SK-N-SH treated with all-trans-retinoic acid at 6 μM for 48 hours (cell line): ENCODE measurements around the gene ASB7.

Experiments used
- ARNTL ChIP-seq: fragments of 450-650 bp; formaldehyde crosslinking; IDR thresholded peaks from 2 replicates; pipeline ENCODE4 v1.5.0; 2020; ENCODE audit warnings: low read depth, mild to moderate bottlenecking, moderate library complexity, borderline replicate concordance
- BACH2 ChIP-seq: fragments of 250-450 bp; sonication (Bioruptor Pico); IDR thresholded peaks from 2 replicates; pipeline ENCODE4 v1.9.0; 2021; ENCODE audit warnings: mild to moderate bottlenecking, borderline replicate concordance
- ESRRG ChIP-seq: fragments of 250-450 bp; sonication (Bioruptor Pico); IDR thresholded peaks from 2 replicates; pipeline ENCODE4 v1.6.1; 2021; ENCODE audit warnings: mild to moderate bottlenecking
- ISL1 ChIP-seq: fragments of 250-450 bp; sonication (Bioruptor Pico); IDR thresholded peaks from 2 replicates; pipeline ENCODE4 v2.1.2; 2022; ENCODE audit warnings: mild to moderate bottlenecking, moderate library complexity
- POU6F1 ChIP-seq: fragments of 250-450 bp; sonication (Bioruptor Pico); IDR thresholded peaks from 2 replicates; pipeline ENCODE4 v1.8.0; 2021; ENCODE audit warnings: low read depth, mild to moderate bottlenecking, moderate library complexity, borderline replicate concordance
- PPARA ChIP-seq: fragments of 250-450 bp; sonication (Bioruptor Pico); IDR thresholded peaks from 2 replicates; pipeline ENCODE4 v1.5.0; 2020; ENCODE audit warnings: mild to moderate bottlenecking, borderline replicate concordance
- TCF4 ChIP-seq: fragments of 250-450 bp; sonication (Bioruptor Pico); IDR thresholded peaks from 2 replicates; pipeline ENCODE4 v1.8.0; 2021; ENCODE audit warnings: mild to moderate bottlenecking, moderate library complexity, borderline replicate concordance
- TSHZ2 ChIP-seq: fragments of 250-450 bp; sonication (Bioruptor Pico); IDR thresholded peaks from 2 replicates; pipeline ENCODE4 v1.5.0; 2020; ENCODE audit warnings: mild to moderate bottlenecking, moderate library complexity
- ZC3H10 ChIP-seq: fragments of 250-450 bp; sonication (Bioruptor Pico); IDR thresholded peaks from 2 replicates; pipeline ENCODE4 v1.5.1; 2021; ENCODE audit warnings: mild to moderate bottlenecking, moderate library complexity
- ZFP3 ChIP-seq: fragments of 250-450 bp; sonication (Bioruptor Pico); IDR thresholded peaks from 2 replicates; pipeline ENCODE4 v1.5.0; 2020; ENCODE audit warnings: mild to moderate bottlenecking, moderate library complexity
- ZFP30 ChIP-seq: fragments of 450-650 bp; formaldehyde crosslinking; IDR thresholded peaks from 2 replicates; pipeline ENCODE4 v1.5.0; 2022; ENCODE audit warnings: mild to moderate bottlenecking, moderate library complexity
- ZNF565 ChIP-seq: fragments of 450-650 bp; formaldehyde crosslinking; conservative IDR thresholded peaks from 2 replicates; pipeline ENCODE4 v1.5.0; 2020; ENCODE audit warnings: low read depth, mild to moderate bottlenecking, moderate library complexity

- TF ChIP-seq TCF4 (CRISPR knock-in tag) (no peak), ARNTL (CRISPR knock-in tag) (no peak), TSHZ2 (CRISPR knock-in tag) (no peak), ZFP30 (no peak), PPARA (no peak), ZNF565 (CRISPR knock-in tag) (no peak), ESRRG (CRISPR knock-in tag) (no peak), ZFP3 (CRISPR knock-in tag) (no peak), ISL1 (CRISPR knock-in tag) (no peak), ZC3H10 (CRISPR knock-in tag) (no peak), POU6F1 (CRISPR knock-in tag) (no peak), BACH2 (CRISPR knock-in tag) (no peak)
These were observed 87.8 kb downstream of the ASB7 start for GRCh38 chr15:100690032-100690794.
